GM19397 (cell line): ENCODE measurements around the gene GADD45B.
"Not testable (repeated sequence)": the region's sequence is repeated elsewhere in the genome, so short reads cannot be mapped to it uniquely, and the experiment has no call there.

Experiments used
- ATAC-seq: cut with Tn5 transposase; IDR thresholded peaks from one replicate; pipeline ENCODE4 v1.9.1; 2021; ENCODE audit warnings: mild to moderate bottlenecking, moderate library complexity; ENCODE audit not compliant: unreplicated experiment

Gene GADD45B

DNA sequence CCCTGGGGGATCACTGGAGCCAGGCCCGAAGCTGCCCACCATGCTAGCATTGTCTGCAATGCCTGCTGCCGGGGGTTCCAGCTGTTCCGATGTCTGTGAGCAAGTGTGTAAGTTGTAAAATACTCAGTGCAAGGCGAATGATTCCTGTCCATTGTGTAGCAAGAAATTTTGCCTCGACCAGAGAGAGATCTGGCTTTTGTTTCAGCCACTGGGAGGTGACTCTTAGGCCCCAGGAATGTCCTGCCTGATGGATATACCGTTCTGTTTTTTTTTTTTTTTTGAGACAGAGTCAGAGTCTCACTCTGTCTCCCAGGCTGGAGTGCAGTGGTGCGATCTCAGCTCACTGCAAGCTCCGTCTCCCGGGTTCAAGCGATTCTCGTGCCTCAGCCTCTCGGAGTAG is 7.3 kb upstream of the GADD45B start:
- ATAC-seq: no peak

DNA sequence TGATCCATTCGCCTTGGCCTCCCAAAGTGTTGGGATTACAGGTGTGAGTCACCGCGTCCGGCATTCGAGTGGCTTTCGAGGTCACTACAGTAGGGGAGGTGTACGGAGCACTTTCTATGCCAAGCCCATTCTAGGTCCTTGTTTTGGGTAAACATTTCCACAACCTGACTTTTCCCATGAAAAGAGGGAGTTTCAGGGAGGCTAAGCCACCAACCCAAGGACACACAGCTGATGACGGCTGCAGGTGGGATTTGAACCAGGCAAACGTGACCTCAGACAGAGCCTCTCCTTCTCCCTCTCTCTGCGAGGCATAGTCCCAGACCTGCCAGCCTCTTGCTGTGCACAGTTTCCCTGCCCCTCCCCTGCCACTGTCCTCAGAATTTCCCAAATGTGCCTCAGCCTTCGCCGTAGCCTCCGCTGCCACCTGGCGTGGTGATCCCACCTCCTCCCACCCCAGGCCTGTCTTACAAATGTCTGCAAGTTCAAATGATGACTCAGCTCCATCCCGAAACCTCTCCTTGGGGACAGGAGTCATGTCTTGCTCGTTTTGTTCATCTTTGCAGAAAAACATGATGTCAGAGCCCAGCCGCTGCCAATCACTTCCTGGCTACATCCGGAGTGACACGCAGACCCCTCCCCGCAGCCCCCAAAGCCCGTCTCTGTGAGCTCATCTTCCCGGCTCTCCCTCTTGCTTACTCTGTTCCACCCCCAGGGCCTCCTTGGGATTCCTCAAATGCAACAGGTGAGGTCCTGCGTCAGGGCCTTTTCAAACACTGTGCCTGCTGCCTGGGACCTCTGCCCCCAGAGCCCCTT is 6.6 kb upstream of the GADD45B start:
- no peak for ATAC-seq

DNA sequence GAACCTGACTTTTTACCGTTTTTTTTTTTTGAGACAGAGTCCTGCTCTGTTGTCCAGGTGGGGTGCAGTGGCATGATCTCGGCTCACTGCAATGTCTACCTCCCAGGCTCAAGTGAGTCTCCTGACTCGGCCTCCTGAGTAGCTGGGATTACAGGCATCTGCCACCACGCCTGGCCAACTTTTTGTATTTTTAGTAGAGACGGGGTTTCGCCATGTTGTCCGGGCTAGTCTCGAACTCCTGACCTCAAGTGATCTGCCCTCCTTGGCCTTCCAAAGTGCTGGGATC is 6.1 kb upstream of the GADD45B start:
- ATAC-seq: not testable (repeated sequence)

DNA sequence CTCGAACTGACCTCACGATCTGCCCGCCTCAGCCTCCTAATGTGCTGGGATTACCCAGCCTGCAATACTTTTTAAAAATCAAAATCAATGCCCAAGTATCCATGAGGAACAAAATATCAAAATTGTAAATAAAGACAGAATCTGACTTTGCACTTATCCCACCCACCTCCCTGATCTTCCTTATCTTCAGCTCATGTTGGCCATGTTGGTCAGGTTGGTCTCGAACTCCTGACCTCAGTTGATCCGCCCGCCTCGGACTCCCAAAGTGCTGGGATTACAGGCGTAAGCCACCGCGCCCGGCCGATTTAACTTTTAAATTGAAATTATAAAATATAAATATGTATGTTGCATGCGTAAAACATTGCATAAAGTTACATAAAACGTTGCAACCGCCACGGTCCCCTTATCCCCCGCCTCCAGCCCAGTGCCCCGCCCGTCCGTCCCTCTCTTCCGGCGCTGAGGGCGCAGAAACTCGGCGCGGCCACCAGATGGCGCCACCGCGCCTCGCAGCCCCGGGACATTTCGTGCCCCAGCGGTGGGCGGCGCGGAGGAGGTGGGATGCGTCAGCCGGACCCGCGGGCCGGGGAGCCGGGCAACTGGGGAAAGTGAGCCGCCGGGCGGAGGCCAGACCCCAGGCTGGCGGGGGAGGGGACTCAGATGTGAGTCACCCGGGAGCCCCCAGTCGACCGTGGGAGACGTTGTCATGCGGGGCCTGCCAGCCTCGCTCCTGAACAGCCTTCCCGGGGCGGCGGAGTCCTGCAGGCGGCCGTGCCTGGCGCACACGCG is 1.5 kb upstream of the GADD45B start:
- no peak for ATAC-seq

DNA sequence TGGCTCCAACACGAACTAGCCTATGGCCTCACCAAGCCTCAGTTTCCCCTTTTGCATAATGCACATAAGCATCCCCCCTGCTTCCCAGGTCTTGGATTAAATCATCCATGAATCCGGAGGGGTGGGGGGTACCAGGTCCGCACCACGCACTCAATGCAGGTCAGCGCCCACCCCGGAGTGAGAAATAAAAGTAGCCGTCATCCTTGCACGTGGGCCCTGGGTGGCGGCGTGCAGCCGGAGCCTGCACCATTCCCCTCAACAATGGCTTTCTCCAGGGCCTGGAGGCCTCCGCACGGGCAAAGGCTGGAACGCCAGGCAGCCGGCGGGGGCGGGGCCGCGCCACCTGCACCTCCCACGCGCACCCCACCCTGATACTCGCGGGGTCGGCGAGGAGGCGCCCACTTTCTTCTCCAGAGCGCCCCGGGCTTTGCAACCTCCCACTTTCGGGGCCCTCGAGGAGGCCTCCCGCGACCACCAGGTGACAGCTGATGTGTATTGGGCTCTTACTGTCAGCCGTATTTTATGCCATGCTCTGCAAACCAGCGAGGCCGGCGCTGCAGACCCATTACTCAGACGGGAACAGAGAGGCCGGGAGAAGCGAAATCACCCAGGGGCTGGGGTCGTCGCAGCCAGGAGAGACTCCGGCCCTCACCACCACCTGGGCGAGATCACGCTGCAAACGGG is 767 bp upstream of the GADD45B start:
- ATAC-seq: peak; percentile 3

DNA sequence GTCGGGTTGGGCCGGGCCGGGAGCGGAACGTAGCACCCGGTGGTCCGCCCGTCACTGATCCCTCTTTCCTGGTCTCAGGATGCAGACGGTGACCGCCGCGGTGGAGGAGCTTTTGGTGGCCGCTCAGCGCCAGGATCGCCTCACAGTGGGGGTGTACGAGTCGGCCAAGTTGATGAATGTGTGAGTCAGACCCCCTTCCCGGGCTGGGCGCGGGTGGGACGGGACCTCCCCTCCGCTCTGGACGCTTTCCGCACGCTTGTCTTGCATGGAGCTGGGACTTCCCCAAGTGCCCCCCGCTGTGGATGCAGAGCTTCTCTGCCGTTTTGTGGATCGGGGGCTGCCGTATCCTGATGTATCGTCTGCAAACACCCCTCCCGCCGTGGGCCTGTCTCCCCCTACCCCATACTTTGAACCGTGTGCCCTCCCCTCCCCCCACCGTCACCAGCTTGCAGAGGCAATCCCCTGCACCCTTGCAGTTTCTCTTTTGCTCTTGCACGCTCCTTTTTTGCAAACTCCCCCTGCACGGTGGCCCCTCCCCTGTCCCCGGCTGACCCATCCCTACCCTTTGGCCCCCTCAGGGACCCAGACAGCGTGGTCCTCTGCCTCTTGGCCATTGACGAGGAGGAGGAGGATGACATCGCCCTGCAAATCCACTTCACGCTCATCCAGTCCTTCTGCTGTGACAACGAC is 669 bp downstream of the GADD45B start:
- ATAC-seq: peak; percentile 5

DNA sequence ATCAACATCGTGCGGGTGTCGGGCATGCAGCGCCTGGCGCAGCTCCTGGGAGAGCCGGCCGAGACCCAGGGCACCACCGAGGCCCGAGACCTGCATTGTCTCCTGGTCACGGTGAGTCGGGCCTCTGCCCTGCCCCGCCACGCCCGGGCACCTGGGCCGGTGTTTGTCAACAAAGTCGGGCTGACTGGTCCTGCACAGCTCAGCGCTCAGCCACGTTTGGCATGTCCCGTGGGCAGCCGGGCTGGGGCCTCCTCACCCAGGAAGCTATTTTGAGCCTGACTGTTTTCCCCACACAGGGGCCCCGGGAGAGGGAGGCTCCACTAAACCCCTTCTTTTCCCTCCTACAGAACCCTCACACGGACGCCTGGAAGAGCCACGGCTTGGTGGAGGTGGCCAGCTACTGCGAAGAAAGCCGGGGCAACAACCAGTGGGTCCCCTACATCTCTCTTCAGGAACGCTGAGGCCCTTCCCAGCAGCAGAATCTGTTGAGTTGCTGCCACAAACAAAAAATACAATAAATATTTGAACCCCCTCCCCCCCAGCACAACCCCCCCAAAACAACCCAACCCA is 1.3 kb downstream of the GADD45B start:
- ATAC-seq: no peak

DNA sequence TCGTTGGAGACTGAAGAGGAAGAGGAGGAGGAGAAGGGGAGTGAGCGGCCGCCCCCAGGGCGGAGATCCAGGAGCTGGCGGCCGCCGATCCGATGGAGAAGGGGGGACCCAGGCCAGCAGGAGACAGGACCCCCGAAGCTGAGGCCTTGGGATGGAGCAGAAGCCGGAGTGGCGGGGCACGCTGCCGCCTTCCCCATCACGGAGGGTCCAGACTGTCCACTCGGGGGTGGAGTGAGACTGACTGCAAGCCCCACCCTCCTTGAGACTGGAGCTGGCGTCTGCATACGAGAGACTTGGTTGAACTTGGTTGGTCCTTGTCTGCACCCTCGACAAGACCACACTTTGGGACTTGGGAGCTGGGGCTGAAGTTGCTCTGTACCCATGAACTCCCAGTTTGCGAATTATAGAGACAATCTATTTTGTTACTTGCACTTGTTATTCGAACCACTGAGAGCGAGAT is 1.8 kb downstream of the GADD45B start:
- no peak for ATAC-seq

DNA sequence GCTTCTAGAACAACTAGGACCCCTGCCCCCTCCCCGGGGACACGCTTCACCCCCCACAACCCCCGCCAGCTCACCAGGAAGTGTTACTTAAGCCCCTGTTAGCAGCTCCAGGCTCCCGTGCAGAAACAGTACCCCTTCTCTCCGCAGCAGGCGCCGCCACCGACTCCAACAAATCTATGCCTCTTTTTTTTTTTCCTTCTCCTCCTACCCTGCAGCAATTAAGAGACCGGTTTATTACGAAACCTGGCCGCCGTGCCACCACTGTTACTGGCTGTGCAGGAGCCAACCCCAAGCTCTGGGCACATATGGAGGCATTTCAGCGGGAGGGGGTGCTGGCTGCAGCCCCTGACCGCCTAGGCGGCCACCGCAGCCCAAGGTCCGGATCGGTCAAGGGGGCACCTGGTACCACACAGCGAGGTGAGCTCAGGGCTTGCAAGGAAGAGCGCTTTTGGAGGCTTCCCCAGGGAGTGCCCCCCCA is 2.4 kb downstream of the GADD45B start:
- no peak for ATAC-seq

DNA sequence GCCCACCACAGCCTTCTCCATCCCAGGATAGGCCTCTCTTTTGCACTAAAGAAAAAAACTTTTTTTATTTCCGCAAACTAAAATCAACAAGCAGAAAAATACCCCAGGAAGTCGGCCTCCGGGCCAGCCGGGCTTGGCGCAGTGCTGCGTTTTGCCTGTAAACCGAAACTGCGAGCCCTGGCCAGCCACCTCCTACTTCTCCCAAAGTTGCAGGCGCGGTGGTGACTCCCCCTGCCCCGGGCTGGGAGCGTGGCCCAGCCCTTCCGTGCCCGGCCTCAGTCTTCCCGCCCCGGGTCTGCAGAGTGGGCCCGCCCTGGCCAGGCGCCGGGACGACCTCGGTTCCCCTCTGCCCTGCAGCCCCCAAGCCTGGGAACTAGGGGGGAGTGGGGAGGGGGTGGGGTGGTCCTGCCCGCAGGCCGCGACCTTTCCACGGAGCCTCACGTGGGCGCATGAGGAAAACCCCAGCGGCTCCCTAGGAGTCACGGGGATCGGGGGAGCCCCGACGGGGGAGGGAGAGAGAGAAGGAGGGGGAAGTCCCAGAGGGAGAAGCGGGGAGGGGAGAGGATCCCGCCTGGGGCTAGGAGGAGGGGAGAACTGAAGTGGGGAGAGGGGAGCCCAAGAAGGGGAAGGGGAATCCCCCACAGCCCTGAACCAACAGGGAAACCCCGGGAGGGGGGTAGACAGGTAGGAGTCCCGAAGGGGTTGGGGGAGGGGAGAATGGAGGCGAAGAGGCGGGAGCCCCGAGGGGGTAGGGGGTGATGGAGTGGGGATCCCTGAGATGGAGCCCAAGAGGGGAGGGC is 3.0 kb downstream of the GADD45B start:
- no peak for ATAC-seq

DNA sequence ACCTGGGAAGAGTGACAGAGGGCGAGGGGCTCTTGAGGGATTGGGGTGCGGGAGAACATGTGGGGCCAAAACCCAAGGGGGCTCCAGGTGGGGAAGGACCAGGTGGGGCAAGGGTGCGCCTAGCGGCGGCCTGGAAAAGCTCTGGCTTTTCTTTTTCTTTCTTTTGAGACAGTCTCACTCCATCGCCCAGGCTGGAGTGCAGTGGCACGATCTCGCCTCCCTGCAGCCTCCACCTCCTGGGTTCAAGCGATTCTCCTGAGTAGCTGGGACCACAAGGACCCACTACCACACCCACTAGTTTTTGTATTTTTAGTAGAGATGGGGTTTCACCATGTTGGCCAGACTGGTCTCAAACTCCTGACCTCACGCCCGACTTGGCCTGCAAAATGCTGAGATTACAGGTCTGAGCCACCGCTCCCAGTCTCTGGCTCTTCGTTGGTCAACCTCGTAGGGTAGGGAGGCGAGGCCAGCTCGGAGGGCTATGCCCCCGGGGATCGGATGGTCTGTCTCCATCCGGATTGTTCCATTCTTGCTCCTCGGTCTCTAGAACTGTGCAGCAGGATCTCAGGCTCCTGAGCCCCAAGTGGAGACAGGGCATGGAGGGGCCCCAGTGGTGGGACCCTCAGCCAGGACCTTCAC is 3.7 kb downstream of the GADD45B start:
- no peak for ATAC-seq

DNA sequence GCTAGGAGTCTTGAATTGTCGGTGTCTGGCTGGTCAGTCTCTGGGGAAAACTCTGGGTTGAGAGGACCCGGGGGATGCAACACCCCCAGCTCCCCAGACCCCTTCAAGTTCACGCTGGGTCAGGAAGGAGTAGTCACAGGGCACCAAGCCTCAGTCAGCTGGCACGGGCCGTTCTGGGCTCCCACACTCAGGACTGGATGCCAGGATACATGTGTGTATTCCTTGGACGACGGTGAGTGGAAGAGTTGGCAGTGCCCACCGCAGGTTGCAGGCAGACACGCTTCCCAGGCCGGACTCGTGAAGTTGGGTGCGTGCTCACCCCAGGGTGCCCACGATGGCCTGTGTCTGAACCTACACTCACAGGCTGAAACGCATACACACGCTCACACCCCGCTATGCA is 5.5 kb downstream of the GADD45B start:
- ATAC-seq: no peak

DNA sequence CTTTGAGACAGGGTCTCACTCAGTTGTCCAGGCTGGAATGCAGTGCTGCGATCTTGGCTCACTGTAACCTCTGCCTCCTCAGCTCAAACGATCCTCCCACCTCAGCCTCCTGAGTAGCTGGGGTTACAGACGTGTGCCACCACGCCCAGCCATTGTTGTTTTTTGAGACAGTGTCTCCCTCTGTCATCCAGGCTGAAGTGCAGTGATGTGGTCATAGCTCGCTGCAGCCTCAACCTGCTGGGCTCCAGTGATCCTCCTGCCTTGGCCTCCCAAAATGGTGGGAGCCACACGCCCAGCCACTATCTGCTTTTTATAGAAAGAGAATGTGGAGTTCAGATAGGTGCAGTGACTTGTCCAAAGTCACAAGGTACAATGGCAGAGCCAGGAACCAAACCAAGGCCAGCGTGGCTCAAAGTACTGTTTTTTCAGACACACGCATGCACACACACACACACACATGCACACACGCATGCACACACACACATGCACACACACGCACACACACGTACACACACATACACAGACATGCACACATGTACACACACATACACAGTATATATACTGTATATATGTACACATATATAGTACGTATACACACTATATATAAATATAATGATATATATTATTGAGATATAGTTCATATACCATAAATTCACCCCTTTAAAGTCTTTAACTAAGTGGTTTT is 6.6 kb downstream of the GADD45B start:
- no peak for ATAC-seq

DNA sequence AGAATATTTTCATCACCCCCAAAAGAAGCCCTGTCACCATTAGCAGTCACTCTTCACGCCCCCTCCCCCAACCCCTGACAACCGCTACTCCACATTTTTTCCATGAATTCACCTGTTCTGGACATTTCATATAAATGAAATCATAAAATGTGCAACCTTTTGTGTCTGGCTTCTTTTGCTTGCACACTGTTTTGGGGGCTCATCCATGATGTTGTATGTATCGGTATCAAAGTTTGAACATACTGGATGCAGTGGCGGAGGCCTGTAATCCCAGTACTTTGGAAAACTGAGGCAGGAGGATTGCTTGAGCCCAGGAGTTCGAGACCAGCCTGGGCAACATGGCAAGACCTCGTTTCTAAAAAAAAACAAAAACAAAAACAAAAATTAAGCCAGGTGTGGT is 7.2 kb downstream of the GADD45B start:
- ATAC-seq: no peak

DNA sequence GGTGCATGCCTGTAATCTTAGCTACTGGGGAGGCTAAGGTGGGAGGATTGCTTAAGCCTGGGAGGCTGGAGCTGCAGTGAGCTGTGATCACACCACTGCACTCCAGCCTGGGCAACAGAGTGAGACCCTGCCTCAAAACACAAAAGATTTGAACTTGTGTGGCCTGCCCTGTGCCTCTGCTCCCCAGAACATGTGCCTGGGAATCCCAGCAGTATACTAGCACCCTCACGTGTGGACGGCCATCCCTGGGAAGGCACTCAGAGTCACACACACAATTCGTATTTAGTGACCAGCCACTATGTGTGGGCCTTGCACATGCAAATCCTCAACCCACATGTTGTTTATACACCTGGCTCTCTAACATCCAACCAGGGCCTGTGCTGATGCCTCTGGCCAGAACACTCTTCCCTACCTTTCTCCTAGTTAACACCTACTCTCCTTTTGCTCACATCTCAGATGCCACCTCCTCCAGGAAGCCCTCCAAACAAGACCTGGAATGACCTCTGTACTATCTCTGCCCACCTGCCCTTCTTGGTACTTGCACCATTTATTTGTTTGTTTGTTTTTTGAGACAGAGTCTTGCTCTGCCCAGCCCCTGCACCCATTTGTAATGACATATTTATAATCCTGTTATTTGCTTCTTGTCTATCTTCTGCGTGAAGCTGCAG is 7.7 kb downstream of the GADD45B start:
- no peak for ATAC-seq

DNA sequence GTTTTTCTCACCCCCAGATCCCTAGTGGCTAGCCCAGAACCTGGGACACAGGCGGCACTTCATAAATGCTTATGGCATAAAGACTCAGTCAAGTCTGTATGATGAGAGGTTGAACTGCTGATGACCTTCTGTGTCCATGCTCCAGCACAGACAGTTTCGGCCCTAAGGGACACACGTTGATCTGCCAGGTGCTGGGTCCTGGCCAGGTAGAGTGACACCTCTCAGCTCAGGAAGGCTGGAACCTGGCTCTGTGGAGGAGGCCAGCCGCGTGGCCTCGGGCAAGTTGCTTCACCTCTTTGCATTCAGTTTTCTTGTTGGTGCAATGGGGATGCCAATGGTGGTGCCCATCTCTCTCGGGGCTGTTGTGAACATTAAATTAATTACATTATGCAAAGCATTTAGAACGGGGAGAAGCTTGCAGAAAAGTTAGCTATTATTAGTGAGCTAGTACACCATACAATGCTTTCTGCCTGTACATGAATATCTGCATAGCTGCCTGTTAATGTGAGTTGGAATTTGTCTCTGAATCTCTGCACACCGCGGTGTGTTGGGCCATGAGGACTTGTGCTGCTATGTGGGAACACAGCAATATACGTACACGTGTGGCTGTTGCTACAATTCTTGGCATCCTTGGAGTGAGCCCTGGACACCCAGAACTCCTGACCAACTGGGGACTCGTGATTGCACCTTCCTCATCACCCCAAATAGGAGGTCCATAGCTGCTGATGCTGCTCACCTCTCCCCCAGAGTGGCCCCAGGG is 8.4 kb downstream of the GADD45B start:
- ATAC-seq: no peak

DNA sequence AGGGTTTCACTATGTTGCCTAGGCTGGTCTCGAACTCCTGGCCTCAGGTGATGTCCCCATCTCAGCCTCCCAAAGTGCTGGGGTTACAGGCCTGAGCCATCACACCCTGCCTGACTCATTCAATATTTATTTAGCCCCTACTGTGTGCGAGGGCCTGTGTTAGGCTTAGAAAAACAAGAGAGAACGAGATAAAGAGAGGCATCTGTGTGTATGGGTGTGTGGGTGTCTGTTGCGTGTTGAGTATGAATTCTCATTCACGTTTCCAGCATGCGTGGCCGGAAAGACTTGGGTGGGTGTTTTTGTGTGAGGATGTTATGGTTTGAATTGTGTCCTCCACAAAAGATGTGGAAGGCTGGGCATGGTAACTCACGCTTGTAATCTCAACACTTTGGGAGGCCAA is 9.5 kb downstream of the GADD45B start:
- no peak for ATAC-seq

DNA sequence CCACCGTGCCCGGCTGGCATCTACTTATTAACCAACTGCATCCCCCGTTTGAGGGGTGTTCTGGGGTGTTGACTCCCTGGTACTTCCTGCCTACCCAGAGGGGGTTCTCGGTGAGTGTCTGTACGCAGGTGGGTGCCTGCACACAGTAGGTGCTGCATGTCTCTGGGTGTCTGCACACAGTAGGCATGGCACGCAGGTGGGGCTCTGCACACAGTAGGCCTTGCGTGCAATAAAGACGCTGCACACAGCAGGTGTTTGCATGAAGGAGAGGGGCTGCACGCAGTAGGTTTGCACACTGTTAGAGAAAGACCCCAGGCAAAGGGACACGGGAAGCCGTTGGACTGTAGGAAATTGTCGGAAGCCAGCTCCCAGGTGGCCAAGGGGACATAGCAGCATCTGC is 11.2 kb downstream of the GADD45B start:
- ATAC-seq: no peak
